Stimulated activated naive CD8-positive, alpha-beta T cell treated with anti-CD3 and anti-CD28 coated beads, Interleukin-15, amount 100 ng/mL, for 72 hours (primary cell): Measurements from ENCODE around the gene PPIL6.

ENCODE experiments used
- ATAC-seq: fragments of 150-1000 bp; cut with Tn5 transposase; 2 replicates; pipeline ENCODE4 v1.10.0; 2021; ENCODE audit warnings: mild to moderate bottlenecking, moderate library complexity
- DNase-seq, 2 donors: peaks; one replicate each; pipeline ENCODE4 v3.0.0; 2021 to 2022
- H3K27ac Mint-ChIP-seq, 2 donors: one replicate each; pipeline ENCODE4 v1.8.0; 2022; ENCODE audit warnings: mild to moderate bottlenecking in 2 of 2, mixed read lengths in 2 of 2, moderate library complexity in 2 of 2
- H3K27me3 Mint-ChIP-seq: one replicate; pipeline ENCODE4 v1.8.0; 2022; ENCODE audit warnings: mixed read lengths
- H3K4me1 Mint-ChIP-seq: one replicate; pipeline ENCODE4 v1.8.0; 2022; ENCODE audit warnings: mild to moderate bottlenecking, mixed read lengths
- H3K4me3 Mint-ChIP-seq, 2 donors: one replicate each; pipeline ENCODE4 v1.8.0; 2022; ENCODE audit warnings: mild to moderate bottlenecking in 2 of 2, mixed read lengths in 2 of 2, moderate library complexity in 1 of 2
- H3K9me3 Mint-ChIP-seq, 2 donors: one replicate each; pipeline ENCODE4 v1.8.0; 2022; ENCODE audit warnings: mixed read lengths in 2 of 2

Gene PPIL6

DNA sequence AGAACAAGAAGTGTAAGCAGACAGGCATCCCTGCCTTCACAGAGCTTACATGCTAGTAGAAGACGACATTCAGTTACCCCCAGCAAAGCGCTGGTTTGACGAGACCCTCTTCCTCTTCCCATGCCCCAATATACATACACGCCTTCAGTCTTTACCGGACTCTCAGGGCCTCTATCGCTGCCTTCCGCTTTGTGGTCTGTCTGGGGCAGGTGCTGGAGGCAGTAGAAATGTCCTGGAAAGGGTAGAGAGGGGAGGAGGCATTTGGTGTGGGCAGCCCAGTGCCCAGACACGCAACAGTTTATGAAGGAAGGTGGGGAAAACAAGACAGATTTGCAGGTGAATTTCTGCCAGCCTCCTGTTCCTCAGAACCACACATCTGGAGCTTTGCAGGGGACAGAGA is 6.1 kb upstream of the PPIL6 start:
- ATAC-seq, result no peak
- Mint-ChIP-seq H3K27ac (no peak overlapping the region), H3K4me1 (peaks cover 70% of the 10 kb centered on the region), H3K4me3 (no peak overlapping the region), H3K27me3 (no peaks in the 10 kb centered on the region), H3K9me3 (no peaks in the 10 kb centered on the region)
- DNase-seq, result no peak

- no peak for DNase-seq
- Mint-ChIP-seq H3K27me3 (no peaks in the 10 kb centered on the region), H3K27ac (no peak overlapping the region), H3K9me3 (no peaks in the 10 kb centered on the region), H3K4me3 (no peak overlapping the region), H3K4me1 (peaks cover 75% of the 10 kb centered on the region)
- no peak for ATAC-seq
Observed at GRCh38 chr6:109446072-109446471, 5.6 kb upstream of the PPIL6 start.

- Mint-ChIP-seq H3K9me3 (no peaks in the 10 kb centered on the region), H3K4me1 (peaks cover 69% of the 10 kb centered on the region), H3K27me3 (no peaks in the 10 kb centered on the region), H3K27ac (peak overlapping the region in 1 of 2 donors; percentile 89), H3K4me3 (no peak overlapping the region)
- DNase-seq (no peak), ATAC-seq (no peak)
Observed at GRCh38 chr6:109445382-109445781, 5.0 kb upstream of the PPIL6 start.

GRCh38 chr6:109443425-109443950 is 3.1 kb upstream of the PPIL6 start:
- Mint-ChIP-seq H3K9me3 (no peaks in the 10 kb centered on the region), H3K4me1 (peaks cover 50% of the 10 kb centered on the region), H3K27me3 (no peaks in the 10 kb centered on the region), H3K4me3 (no peak overlapping the region), H3K27ac (peak overlapping the region in 1 of 2 donors; percentile 69)
- no peak for ATAC-seq
- DNase-seq, result no peak

DNA sequence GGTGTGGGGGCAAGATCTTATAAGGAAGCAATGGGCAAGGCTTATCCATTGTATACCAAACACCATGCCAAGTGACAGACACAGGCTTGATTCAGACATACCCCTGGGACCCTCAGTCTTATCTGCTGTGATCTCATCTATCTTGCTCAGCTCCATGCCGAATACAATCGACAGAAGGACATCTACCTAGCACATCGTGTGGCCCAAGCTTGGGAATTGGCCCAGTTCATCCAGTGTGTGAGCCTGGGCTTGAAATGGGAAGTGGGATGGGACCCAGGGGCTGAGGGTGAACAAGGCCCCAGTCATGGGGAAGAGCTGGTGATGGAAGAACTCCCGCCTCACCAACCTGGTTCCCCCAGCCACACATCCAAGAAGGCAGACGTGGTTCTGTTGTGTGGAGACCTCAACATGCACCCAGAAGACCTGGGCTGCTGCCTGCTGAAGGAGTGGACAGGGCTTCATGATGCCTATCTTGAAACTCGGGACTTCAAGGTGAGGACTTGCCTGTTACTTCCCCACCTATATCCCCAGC is 2.0 kb upstream of the PPIL6 start:
- ATAC-seq (no peak), DNase-seq (no peak)
- Mint-ChIP-seq H3K27ac (no peak overlapping the region), H3K4me3 (peak overlapping the region; percentile 88 to 96), H3K9me3 (no peaks in the 10 kb centered on the region), H3K4me1 (peaks cover 41% of the 10 kb centered on the region), H3K27me3 (no peaks in the 10 kb centered on the region)

GRCh38 chr6:109441069-109441816 is 815 bp upstream of the PPIL6 start:
- Mint-ChIP-seq H3K27me3 (no peaks in the 10 kb centered on the region), H3K9me3 (no peaks in the 10 kb centered on the region), H3K4me1 (peaks cover 41% of the 10 kb centered on the region), H3K4me3 (peak overlapping the region; percentile 88 to 96), H3K27ac (peak overlapping the region; percentile 92 to 94)
- DNase-seq (peak; percentile 32 to 45), ATAC-seq (peak; percentile 34)

DNA sequence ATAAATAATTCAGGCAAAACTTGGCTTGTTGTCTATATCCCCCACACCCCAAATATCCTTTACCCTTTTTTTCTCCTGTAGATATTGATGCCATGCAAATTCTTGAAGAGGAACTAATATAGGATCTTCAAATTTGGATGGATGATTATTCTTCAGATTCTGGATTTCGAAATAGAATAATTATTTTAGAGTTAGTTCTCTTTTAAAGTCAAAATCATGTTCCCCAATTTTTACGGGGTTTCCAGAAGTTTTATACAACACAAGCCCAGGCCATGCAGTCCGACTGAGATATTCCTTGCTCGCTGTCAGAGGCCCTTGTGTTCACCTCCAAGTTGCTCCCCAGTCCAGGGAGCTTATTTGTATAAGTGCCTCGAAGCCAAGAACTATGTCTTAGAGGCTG is 4.4 kb downstream of the PPIL6 start:
- peaks cover under 1% of the 10 kb centered on the region for H3K4me1 Mint-ChIP-seq

GRCh38 chr6:109434456-109434855 is 6.0 kb downstream of the PPIL6 start:
- DNase-seq, result no peak
- Mint-ChIP-seq H3K4me1 (no peaks in the 10 kb centered on the region), H3K27ac (no peak overlapping the region), H3K4me3 (no peak overlapping the region), H3K9me3 (no peaks in the 10 kb centered on the region), H3K27me3 (peaks cover under 1% of the 10 kb centered on the region)
- no peak for ATAC-seq

More for the DNA sequence above, 4.4 kb downstream of the PPIL6 start:
- H3K4me3 Mint-ChIP-seq, result no peak overlapping the region
- DNase-seq (no peak), ATAC-seq (no peak)
- H3K27ac Mint-ChIP-seq, result no peak overlapping the region
- no peaks in the 10 kb centered on the region for H3K9me3 Mint-ChIP-seq
- H3K27me3 Mint-ChIP-seq, result no peaks in the 10 kb centered on the region

- no peak for ATAC-seq
- Mint-ChIP-seq H3K9me3 (no peaks in the 10 kb centered on the region), H3K27ac (peak overlapping the region in 1 of 2 donors; percentile 3), H3K4me1 (peaks cover 5% of the 10 kb centered on the region), H3K4me3 (no peak overlapping the region), H3K27me3 (peaks cover 8% of the 10 kb centered on the region)
- DNase-seq, result no peak
Observed at GRCh38 chr6:109429496-109429895, 10.9 kb downstream of the PPIL6 start.

DNA sequence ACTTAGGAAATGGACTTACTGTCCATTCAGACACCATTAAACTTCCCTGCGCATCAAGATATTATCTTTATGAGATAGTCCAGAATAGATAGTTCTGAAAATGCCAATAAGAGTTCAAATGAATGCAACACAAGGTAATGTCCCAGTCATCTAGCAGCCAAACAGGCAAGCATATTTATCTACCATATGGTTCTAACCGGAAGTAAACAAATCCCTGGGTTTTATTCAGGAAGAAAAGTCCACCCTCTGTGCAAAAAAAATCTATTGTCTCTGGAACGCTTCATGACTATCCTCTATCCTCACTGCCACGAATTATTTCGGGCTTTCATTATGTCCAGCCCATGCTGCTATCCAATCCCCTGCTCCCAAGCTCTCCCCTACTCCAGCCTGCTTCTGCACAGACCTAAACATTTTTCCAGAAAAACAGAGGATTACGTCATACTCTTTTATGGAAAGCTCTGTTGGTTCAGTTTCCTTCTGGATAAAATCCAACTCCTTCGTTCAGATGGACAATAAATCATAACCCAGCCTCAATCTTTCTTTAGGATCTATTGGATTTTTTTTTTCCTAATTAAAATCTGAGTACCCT is 11.4 kb downstream of the PPIL6 start:
- no peak overlapping the region for H3K27ac Mint-ChIP-seq
- no peaks in the 10 kb centered on the region for H3K9me3 Mint-ChIP-seq
- ATAC-seq (no peak), DNase-seq (no peak)
- H3K27me3 Mint-ChIP-seq, result peaks cover 8% of the 10 kb centered on the region
- no peak overlapping the region for H3K4me3 Mint-ChIP-seq
- peaks cover 5% of the 10 kb centered on the region for H3K4me1 Mint-ChIP-seq

DNA sequence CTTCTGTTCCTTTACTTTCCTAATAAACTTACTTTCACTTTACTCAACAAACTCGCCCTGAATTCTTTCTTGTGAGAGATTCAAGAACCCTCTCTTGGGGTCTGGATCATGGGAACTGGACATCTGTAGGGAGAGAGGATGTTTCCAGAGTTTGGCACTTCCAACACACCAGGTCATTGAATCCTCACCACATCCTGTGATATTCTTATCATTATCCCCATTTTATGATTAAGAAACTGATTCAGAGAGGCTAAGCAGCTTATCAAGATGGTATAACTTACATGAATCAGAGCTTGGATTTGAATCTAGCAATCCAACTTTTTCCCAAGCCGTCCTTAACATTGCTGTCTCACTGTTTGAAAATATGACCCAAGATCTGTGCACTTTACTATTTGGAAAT is 15.5 kb downstream of the PPIL6 start:
- ATAC-seq (no peak), DNase-seq (no peak)
- peaks cover 5% of the 10 kb centered on the region for H3K4me1 Mint-ChIP-seq
- H3K9me3 Mint-ChIP-seq, result no peaks in the 10 kb centered on the region
- H3K4me3 Mint-ChIP-seq, result no peak overlapping the region
- H3K27ac Mint-ChIP-seq, result peak overlapping the region in 1 of 2 donors; percentile 6
- peaks cover 8% of the 10 kb centered on the region for H3K27me3 Mint-ChIP-seq

DNA sequence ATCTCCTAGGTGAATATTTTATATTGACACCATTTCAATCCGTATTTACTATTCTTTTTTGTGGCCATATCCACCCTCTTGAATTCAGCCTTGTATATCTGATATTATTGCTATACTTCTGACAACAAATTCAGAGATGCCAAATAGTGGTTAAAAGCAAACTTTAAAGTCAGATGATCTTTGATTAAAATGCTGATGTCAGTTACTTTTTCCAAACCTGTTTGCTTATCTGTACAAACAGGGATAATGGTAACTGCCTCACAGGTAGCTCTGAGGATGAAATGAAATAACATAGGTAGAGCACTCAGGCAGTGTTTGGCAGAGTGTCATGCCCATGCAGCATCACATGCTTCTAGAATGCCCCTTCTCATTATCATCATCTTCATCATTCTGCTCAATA is 19.2 kb downstream of the PPIL6 start:
- Mint-ChIP-seq H3K27ac (no peak overlapping the region), H3K9me3 (no peaks in the 10 kb centered on the region), H3K4me1 (peaks cover 5% of the 10 kb centered on the region), H3K4me3 (no peak overlapping the region), H3K27me3 (no peaks in the 10 kb centered on the region)
- ATAC-seq (no peak), DNase-seq (no peak)

DNA sequence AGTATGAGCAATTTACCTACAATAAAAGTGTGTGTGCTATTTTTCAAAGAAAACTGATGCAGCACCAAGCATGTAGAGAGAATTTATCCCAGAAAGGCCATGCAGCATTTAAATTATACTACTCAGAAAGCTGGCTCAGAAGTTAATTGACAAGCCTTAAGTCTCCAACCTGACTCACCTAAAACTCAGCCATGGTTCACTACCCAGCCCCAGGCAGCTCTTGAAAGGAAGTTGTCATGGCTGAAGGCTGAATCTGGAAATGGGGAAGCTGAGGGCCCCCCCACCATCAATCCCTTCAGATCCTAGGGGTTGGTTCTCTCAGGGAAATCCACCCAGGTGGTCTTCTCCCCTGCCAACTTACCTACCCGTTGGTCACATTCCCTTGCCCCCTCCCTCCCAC is 19.7 kb downstream of the PPIL6 start:
- Mint-ChIP-seq H3K9me3 (no peaks in the 10 kb centered on the region), H3K27me3 (no peaks in the 10 kb centered on the region), H3K27ac (peak overlapping the region in 1 of 2 donors; percentile 25), H3K4me1 (peaks cover 5% of the 10 kb centered on the region), H3K4me3 (no peak overlapping the region)
- ATAC-seq (no peak), DNase-seq (no peak)

- ATAC-seq (no peak), DNase-seq (no peak)
- Mint-ChIP-seq H3K4me3 (no peak overlapping the region), H3K27me3 (no peaks in the 10 kb centered on the region), H3K27ac (no peak overlapping the region), H3K4me1 (no peaks in the 10 kb centered on the region), H3K9me3 (peaks cover 0 to 6% of the 10 kb centered on the region in 2 donors)
Observed at GRCh38 chr6:109417646-109418045, 22.8 kb downstream of the PPIL6 start.

- DNase-seq (no peak), ATAC-seq (no peak)
- Mint-ChIP-seq H3K4me1 (no peaks in the 10 kb centered on the region), H3K27ac (no peak overlapping the region), H3K4me3 (no peak overlapping the region), H3K27me3 (no peaks in the 10 kb centered on the region), H3K9me3 (peaks cover 0 to 6% of the 10 kb centered on the region in 2 donors)
Observed at GRCh38 chr6:109411034-109411433, 29.4 kb downstream of the PPIL6 start.

DNA sequence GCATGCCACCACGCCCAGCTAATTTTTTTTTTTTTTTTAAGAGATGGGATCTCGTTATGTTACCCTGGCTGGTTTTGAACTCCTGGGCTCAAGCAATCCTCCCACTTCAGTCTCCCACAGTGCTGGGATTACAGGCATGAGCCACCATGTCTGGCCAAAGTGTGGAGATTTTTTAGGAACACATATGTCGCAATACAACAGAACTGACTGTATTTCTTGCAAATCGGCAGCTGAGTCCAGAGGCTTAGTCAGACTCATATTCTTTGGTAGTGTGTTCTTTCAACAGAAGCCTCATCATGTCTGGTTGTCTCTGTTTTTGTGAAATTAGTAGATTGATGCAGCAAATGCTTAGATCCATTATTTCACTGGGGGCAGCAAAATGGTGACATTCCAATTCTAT is 34.2 kb downstream of the PPIL6 start:
- H3K27ac Mint-ChIP-seq, result no peak overlapping the region
- DNase-seq, result no peak
- H3K4me3 Mint-ChIP-seq, result no peak overlapping the region
- no peaks in the 10 kb centered on the region for H3K9me3 Mint-ChIP-seq
- H3K27me3 Mint-ChIP-seq, result no peaks in the 10 kb centered on the region
- no peaks in the 10 kb centered on the region for H3K4me1 Mint-ChIP-seq
- ATAC-seq, result no peak
